ENCODE data around the gene SHOX. TPM values are rescaled to one million over a fixed set of nuclear protein-coding genes. Genes with fewer than 3 reads are reported as not detected.
"Not testable (repeated sequence)": the region's sequence is repeated elsewhere in the genome, so short reads cannot be mapped to it uniquely, and the experiment has no call there.

SHOX gene
- not detected for polyA plus RNA-seq (2013, experiment 1 of 2)
- not detected for polyA plus RNA-seq (2013, experiment 2 of 2)

DNA sequence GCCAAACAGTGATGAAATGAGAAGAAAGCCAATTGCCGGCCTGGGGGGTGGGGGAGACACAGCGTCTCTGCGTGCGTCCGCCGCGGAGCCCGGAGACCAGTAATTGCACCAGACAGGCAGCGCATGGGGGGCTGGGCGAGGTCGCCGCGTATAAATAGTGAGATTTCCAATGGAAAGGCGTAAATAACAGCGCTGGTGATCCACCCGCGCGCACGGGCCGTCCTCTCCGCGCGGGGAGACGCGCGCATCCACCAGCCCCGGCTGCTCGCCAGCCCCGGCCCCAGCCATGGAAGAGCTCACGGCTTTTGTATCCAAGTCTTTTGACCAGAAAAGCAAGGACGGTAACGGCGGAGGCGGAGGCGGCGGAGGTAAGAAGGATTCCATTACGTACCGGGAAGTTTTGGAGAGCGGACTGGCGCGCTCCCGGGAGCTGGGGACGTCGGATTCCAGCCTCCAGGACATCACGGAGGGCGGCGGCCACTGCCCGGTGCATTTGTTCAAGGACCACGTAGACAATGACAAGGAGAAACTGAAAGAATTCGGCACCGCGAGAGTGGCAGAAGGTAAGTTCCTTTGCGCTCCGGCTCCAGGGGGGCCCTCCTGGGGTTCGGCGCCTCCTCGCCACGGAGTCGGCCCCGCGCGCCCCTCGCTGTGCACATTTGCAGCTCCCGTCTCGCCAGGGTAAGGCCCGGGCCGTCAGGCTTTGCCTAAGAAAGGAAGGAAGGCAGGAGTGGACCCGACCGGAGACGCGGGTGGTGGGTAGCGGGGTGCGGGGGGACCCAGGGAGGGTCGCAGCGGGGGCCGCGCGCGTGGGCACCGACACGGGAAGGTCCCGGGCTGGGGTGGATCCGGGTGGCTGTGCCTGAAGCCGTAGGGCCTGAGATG, at the start of gene SHOX:
Gene SHOX (plus strand): TSS at position 180 of the 885 bp plus-strand sequence. CDS start 107 bp downstream, at position 287.
- Histone ChIP-seq H3K4me1 (ENCODE audit: control insufficient read depth, insufficient read depth, low read length, poor library complexity, severe bottlenecking) (no peaks in the 10 kb centered on the region), H3K36me3 (ENCODE audit: control insufficient read depth, insufficient read depth, low read length) (no peaks in the 10 kb centered on the region), H3K9me3 (ENCODE audit: control insufficient read depth, low read length) (no peaks in the 10 kb centered on the region), H3K4me3 (ENCODE audit: extremely low read depth, insufficient read depth, low read length, poor library complexity, severe bottlenecking) (no peak within 1 kb of the TSS), H3K27ac (ENCODE audit: low read depth, low read length, severe bottlenecking) (no peak within 1 kb of the TSS)
- WGBS, 2 experiments (ENCODE audit: insufficient coverage in 2 of 2): 1 to 2% methylated on average over 68 to 74 of the region's 84 CpGs

DNA sequence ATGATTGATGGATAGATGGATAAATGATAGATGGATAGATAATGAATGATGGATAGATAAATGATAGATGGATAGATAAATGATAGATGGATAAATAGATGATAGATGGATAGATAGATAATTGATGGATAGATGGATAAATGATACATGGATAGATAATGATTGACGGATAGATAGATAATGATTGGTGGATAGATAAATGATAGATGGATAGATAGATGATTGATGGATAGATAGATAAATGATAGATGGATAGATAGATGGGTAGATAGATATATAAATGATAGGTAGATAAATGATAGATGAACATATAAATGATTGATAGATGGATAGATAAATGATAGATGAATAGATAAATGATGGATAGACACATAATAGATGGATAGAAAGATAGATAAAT, 49.5 kb upstream of the SHOX start:
- Histone ChIP-seq H3K36me3 (ENCODE audit: control insufficient read depth, insufficient read depth, low read length) (no peaks in the 10 kb centered on the region), H3K4me3 (ENCODE audit: extremely low read depth, insufficient read depth, low read length, poor library complexity, severe bottlenecking) (no peak overlapping the region), H3K27ac (ENCODE audit: low read depth, low read length, severe bottlenecking) (no peak overlapping the region), H3K4me1 (ENCODE audit: control insufficient read depth, insufficient read depth, low read length, poor library complexity, severe bottlenecking) (no peaks in the 10 kb centered on the region), H3K9me3 (ENCODE audit: control insufficient read depth, low read length) (peaks cover 3% of the 10 kb centered on the region)
- 90 to 100% methylated on average over 1 of the region's 1 CpG for WGBS, 2 experiments (ENCODE audit: insufficient coverage in 2 of 2)

DNA sequence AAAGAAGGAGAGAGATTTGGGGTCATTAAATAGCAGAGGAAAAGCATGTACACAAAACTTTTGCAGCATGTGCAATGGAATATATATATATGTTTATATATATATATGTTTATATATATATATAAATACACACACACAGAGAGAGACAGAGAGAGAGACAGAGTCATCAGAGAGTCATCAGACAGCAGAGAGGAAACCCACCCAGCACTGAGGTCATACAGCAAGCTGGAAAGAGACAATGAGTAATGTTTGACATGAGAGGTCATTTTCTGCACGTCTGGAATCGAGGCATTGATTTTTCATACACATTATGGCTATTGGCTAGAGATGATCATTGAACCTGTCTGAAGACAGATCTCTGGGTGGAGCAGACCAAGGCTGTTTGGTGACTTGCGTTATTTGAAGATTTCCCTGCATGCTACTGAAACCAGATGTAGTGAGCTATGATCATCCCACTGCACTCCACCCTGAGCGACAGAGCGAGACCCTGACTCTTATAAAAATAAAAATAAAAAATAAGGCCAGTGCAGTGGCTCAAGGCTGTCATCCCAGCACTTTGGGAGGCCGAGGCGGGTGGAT, 48.8 kb upstream of the SHOX start:
- Histone ChIP-seq H3K36me3 (ENCODE audit: control insufficient read depth, insufficient read depth, low read length) (no peaks in the 10 kb centered on the region), H3K27ac (ENCODE audit: low read depth, low read length, severe bottlenecking) (no peak overlapping the region)

DNA sequence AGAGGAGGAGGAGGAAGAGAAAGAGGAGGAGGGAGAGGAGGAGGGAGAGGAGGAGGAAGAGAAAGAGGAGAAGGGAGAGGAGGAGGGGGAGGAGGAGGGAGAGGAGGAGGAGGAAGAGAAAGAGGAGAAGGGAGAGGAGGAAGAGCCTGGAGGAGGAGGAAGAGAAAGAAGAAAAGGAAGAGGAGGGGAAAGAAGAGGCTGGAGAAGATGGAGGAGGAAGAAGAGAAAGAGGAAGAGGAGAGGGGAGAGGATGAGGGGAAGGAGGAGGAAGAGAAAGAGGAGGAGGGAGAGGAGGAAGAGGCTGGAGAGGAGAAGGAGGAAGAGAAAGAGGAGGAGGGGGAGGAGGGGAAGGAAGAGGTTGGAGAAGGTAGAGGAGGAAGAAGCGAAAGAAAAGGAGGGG, 46.0 kb upstream of the SHOX start:
- 41 to 46% methylated on average over 1 of the region's 1 CpG for WGBS, 2 experiments (ENCODE audit: insufficient coverage in 2 of 2)
- no peak overlapping the region for H3K4me3 ChIP-seq (ENCODE audit: extremely low read depth, insufficient read depth, low read length, poor library complexity, severe bottlenecking)
- no peak overlapping the region for H3K27ac ChIP-seq (ENCODE audit: low read depth, low read length, severe bottlenecking)
- H3K4me1 ChIP-seq (ENCODE audit: control insufficient read depth, insufficient read depth, low read length, poor library complexity, severe bottlenecking): no peaks in the 10 kb centered on the region
- H3K9me3 ChIP-seq (ENCODE audit: control insufficient read depth, low read length): no peaks in the 10 kb centered on the region
- no peaks in the 10 kb centered on the region for H3K36me3 ChIP-seq (ENCODE audit: control insufficient read depth, insufficient read depth, low read length)

More for the DNA sequence above, 48.8 kb upstream of the SHOX start:
- H3K4me3 ChIP-seq (ENCODE audit: extremely low read depth, insufficient read depth, low read length, poor library complexity, severe bottlenecking): no peak overlapping the region
- no peaks in the 10 kb centered on the region for H3K4me1 ChIP-seq (ENCODE audit: control insufficient read depth, insufficient read depth, low read length, poor library complexity, severe bottlenecking)
- H3K9me3 ChIP-seq (ENCODE audit: control insufficient read depth, low read length): peaks cover 3% of the 10 kb centered on the region
- 67 to 71% methylated on average over 1 to 3 of the region's 7 CpGs for WGBS, 2 experiments (ENCODE audit: insufficient coverage in 2 of 2)

DNA sequence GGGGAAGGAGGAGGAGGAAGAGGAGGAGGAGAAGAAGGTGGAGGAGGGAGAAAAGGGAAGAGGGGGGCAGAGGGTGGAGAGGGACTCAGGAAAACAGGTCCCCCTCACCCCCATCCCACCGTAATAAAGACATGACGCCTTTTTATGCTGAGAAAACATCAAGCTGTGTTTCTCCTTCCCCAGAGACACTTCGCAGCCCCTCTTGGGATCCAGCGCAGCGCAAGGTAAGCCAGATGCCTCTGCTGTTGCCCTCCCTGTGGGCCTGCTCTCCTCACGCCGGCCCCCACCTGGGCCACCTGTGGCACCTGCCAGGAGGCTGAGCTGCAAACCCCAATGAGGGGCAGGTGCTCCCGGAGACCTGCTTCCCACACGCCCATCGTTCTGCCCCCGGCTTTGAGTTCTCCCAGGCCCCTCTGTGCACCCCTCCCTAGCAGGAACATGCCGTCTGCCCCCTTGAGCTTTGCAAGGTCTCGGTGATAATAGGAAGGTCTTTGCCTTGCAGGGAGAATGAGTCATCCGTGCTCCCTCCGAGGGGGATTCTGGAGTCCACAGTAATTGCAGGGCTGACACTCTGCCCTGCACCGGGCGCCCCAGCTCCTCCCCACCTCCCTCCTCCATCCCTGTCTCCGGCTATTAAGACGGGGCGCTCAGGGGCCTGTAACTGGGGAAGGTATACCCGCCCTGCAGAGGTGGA, 45.3 kb upstream of the SHOX start:
- WGBS, 2 experiments (ENCODE audit: insufficient coverage in 2 of 2): 28% methylated on average over 10 to 13 of the region's 21 CpGs
- H3K27ac ChIP-seq (ENCODE audit: low read depth, low read length, severe bottlenecking): no peak overlapping the region
- H3K4me1 ChIP-seq (ENCODE audit: control insufficient read depth, insufficient read depth, low read length, poor library complexity, severe bottlenecking): no peaks in the 10 kb centered on the region
- H3K9me3 ChIP-seq (ENCODE audit: control insufficient read depth, low read length): no peaks in the 10 kb centered on the region
- H3K4me3 ChIP-seq (ENCODE audit: extremely low read depth, insufficient read depth, low read length, poor library complexity, severe bottlenecking): no peak overlapping the region
- H3K36me3 ChIP-seq (ENCODE audit: control insufficient read depth, insufficient read depth, low read length): no peaks in the 10 kb centered on the region

DNA sequence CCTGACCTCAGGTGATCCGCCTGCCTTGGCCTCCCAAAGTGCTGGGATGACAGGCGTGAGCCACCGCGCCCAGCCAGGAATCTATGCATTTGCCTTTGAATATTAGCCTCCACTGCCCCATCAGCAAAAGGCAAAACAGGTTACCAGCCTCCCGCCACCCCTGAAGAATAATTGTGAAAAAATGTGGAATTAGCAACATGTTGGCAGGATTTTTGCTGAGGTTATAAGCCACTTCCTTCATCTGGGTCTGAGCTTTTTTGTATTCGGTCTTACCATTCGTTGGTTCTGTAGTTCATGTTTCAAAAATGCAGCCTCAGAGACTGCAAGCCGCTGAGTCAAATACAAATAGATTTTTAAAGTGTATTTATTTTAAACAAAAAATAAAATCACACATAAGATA, 44.2 kb upstream of the SHOX start:
- Histone ChIP-seq H3K4me3 (ENCODE audit: extremely low read depth, insufficient read depth, low read length, poor library complexity, severe bottlenecking) (no peak overlapping the region), H3K36me3 (ENCODE audit: control insufficient read depth, insufficient read depth, low read length) (no peaks in the 10 kb centered on the region), H3K9me3 (ENCODE audit: control insufficient read depth, low read length) (no peaks in the 10 kb centered on the region), H3K4me1 (ENCODE audit: control insufficient read depth, insufficient read depth, low read length, poor library complexity, severe bottlenecking) (no peaks in the 10 kb centered on the region), H3K27ac (ENCODE audit: low read depth, low read length, severe bottlenecking) (no peak overlapping the region)
- WGBS, 2 experiments (ENCODE audit: insufficient coverage in 2 of 2): 80 to 85% methylated on average over 3 to 6 of the region's 8 CpGs

DNA sequence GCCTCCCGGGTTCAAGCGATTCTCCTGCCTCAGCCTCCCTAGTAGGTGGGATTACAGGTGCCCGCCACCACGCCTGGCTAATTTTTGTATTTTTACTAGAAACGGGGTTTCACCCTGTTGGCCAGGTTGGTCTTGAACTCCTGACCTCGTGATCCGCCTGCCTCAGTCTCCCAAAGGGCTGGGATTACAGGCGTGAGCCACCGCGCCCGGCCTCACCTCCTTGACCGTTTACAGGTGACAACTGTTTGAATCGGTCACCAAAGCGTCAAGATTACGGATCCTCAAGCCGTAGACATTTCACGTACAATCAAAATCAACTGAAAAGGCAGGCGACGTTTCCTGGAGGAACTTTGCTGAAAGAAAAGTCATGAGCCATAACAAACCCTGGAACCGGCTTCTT, 41.3 kb upstream of the SHOX start:
- H3K36me3 ChIP-seq (ENCODE audit: control insufficient read depth, insufficient read depth, low read length); H3K4me3 ChIP-seq (ENCODE audit: extremely low read depth, insufficient read depth, low read length, poor library complexity, severe bottlenecking); H3K27ac ChIP-seq (ENCODE audit: low read depth, low read length, severe bottlenecking); H3K9me3 ChIP-seq (ENCODE audit: control insufficient read depth, low read length); H3K4me1 ChIP-seq (ENCODE audit: control insufficient read depth, insufficient read depth, low read length, poor library complexity, severe bottlenecking): not testable (repeated sequence)
- 90% methylated on average over 20 of the region's 20 CpGs for WGBS, 2 experiments (ENCODE audit: insufficient coverage in 2 of 2)

DNA sequence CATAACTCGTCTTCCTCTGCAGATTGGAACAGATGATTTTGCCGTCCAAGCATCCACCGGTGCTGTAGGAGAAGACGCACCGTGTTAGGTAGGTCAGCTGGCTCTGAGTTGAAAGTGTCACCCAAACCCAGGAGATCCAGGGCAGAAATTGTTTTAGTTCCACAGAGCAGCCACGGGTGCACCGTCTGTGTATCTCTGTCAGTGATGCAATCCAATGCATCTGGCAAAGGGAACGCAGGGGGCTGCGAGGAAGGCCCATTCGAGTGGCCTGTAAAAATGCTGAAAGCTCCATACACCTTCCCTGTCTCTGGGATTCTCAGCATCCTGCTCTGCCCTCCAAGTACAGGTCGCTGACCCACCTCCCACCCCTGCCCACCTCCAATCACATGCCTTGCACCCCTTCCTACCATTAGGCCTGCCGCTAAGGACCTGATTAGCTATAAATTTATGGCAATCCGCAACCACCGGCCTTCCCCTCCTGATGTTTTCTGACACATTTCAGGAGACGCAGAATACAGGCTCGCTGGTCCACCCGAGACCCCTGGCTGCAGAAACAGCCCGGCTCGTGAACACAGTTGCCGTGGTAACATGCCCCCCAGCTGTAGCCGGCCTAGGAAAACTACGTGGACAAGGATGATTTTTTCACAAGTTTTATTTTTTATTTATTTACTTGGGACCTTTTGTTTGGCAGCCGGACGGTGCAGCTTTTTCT, 39.7 kb upstream of the SHOX start:
- WGBS, 2 experiments (ENCODE audit: insufficient coverage in 2 of 2): 85 to 88% methylated on average over 19 to 22 of the region's 24 CpGs
- Histone ChIP-seq H3K4me3 (ENCODE audit: extremely low read depth, insufficient read depth, low read length, poor library complexity, severe bottlenecking) (no peak overlapping the region), H3K9me3 (ENCODE audit: control insufficient read depth, low read length) (peaks cover 7% of the 10 kb centered on the region), H3K36me3 (ENCODE audit: control insufficient read depth, insufficient read depth, low read length) (no peaks in the 10 kb centered on the region), H3K27ac (ENCODE audit: low read depth, low read length, severe bottlenecking) (no peak overlapping the region), H3K4me1 (ENCODE audit: control insufficient read depth, insufficient read depth, low read length, poor library complexity, severe bottlenecking) (no peaks in the 10 kb centered on the region)

DNA sequence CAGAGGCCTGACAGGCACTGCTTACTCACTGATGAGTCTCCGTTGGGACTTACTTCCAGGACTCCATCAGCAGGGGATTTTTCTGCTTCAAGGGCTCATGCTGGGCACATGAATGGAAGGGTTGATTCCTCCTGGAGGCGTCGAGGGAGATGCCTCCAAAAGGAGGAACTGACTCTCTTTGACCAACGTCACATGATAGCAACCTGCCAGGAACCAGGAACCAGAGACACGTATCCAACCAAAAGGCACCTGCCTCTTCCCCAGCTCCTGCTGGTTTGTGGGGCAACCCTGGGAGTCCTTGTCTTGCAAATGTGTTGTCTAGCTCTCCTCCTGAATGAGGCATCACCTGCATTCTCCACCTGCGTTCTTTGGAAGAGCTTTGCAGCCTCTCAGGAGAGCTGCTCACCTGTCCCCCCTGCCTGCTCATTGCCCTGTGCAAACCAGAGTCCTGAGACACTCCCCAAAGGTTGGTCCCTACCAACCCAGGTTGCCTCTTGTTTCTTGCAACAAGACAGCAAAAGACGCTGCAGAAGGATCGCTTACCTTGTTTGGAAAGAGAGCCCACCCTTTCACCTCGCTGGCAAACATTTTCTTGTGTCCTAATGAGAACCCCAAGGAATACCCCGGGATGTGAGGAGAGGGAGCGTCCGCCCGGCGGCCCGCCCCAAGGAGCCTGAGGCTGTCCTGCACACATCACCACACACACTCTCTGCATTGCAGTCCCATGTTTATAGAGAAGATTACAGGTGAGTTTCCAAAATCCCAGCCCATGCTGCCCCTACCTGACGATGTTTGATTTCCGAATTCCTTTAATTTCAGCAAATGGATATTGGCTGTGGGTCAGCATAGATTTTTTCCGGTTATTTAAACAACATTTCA, 30.5 kb upstream of the SHOX start:
- Histone ChIP-seq H3K36me3 (ENCODE audit: control insufficient read depth, insufficient read depth, low read length) (no peaks in the 10 kb centered on the region), H3K9me3 (ENCODE audit: control insufficient read depth, low read length) (peaks cover 16% of the 10 kb centered on the region), H3K4me3 (ENCODE audit: extremely low read depth, insufficient read depth, low read length, poor library complexity, severe bottlenecking) (no peak overlapping the region), H3K4me1 (ENCODE audit: control insufficient read depth, insufficient read depth, low read length, poor library complexity, severe bottlenecking) (no peaks in the 10 kb centered on the region), H3K27ac (ENCODE audit: low read depth, low read length, severe bottlenecking) (no peak overlapping the region)
- 45 to 56% methylated on average over 8 to 9 of the region's 18 CpGs for WGBS, 2 experiments (ENCODE audit: insufficient coverage in 2 of 2)

DNA sequence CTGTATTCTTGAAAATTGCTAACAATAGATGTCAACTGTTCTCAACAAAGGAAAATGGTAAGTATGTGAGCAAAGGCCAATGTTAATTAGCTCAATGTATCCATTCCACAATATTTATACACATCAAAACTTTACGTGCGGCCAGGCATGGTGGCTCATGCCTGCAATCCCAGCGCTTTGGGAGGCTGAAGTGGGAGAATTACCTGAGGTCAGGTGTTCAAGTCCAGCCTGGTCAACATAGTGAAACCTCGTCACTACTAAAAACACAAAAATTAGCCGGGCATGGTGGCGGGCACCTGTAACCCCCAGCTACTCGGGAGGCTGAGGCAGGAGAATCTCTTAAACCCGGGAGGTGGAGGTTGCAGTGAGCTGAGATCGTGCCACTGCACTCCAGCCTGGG, 27.6 kb upstream of the SHOX start:
- not testable (repeated sequence) for H3K27ac ChIP-seq (ENCODE audit: low read depth, low read length, severe bottlenecking); H3K9me3 ChIP-seq (ENCODE audit: control insufficient read depth, low read length); H3K4me3 ChIP-seq (ENCODE audit: extremely low read depth, insufficient read depth, low read length, poor library complexity, severe bottlenecking); H3K36me3 ChIP-seq (ENCODE audit: control insufficient read depth, insufficient read depth, low read length); H3K4me1 ChIP-seq (ENCODE audit: control insufficient read depth, insufficient read depth, low read length, poor library complexity, severe bottlenecking)
- WGBS, 2 experiments (ENCODE audit: insufficient coverage in 2 of 2): 88% methylated on average over 6 of the region's 9 CpGs; no CpG with 5 or more reads in 1 of the 2 experiments
